Activated CD8-positive, alpha-beta memory T cell treated with anti-CD3 and anti-CD28 coated beads for 4 hours (primary cell): ENCODE results near the gene SCARF2.
"Not testable (repeated sequence)": the region's sequence is repeated elsewhere in the genome, so short reads cannot be mapped to it uniquely, and the experiment has no call there.

Experiments
- DNase-seq, 2 donors: peaks; one replicate each; pipeline ENCODE4 v3.0.0-alpha.2; 2020; ENCODE audit warnings: low read depth in 2 of 2

SCARF2 gene

GRCh38 chr22:20459862-20460261 lies 22.2 kb upstream of the SCARF2 start:
- DNase-seq = no peak

GRCh38 chr22:20459152-20459542 lies 21.5 kb upstream of the SCARF2 start:
- no peak for DNase-seq

- no peak for DNase-seq
Measured at GRCh38 chr22:20458530-20459151, 21.0 kb upstream of the SCARF2 start.

- no peak for DNase-seq
Measured at GRCh38 chr22:20457506-20458240, 20.0 kb upstream of the SCARF2 start.

GRCh38 chr22:20456722-20457076 lies 19.1 kb upstream of the SCARF2 start:
- no peak for DNase-seq

GRCh38 chr22:20456064-20456721 lies 18.6 kb upstream of the SCARF2 start:
- peak; percentile 54 to 67 for DNase-seq

- no peak for DNase-seq
Measured at GRCh38 chr22:20455709-20456063, 18.1 kb upstream of the SCARF2 start.

- no peak for DNase-seq
Measured at GRCh38 chr22:20453222-20453621, 15.6 kb upstream of the SCARF2 start.

GRCh38 chr22:20451920-20452319 lies 14.3 kb upstream of the SCARF2 start:
- DNase-seq = no peak

GRCh38 chr22:20451129-20451778 lies 13.6 kb upstream of the SCARF2 start:
- DNase-seq = not testable (repeated sequence)

GRCh38 chr22:20450551-20450906 lies 12.9 kb upstream of the SCARF2 start:
- no peak for DNase-seq

- DNase-seq = no peak
Measured at GRCh38 chr22:20449819-20450550, 12.4 kb upstream of the SCARF2 start.

GRCh38 chr22:20448630-20449029 lies 11.0 kb upstream of the SCARF2 start:
- no peak for DNase-seq

GRCh38 chr22:20446383-20446970 lies 8.9 kb upstream of the SCARF2 start:
- DNase-seq = no peak

GRCh38 chr22:20444325-20444724 lies 6.7 kb upstream of the SCARF2 start:
- DNase-seq = no peak

GRCh38 chr22:20442485-20443284 lies 5.1 kb upstream of the SCARF2 start:
- no peak for DNase-seq

- DNase-seq = no peak
Measured at GRCh38 chr22:20441631-20442484, 4.2 kb upstream of the SCARF2 start.

- no peak for DNase-seq
Measured at GRCh38 chr22:20440637-20441591, 3.3 kb upstream of the SCARF2 start.
